B cell (primary cell): ENCODE results near the gene DKK2. TPM values are rescaled to one million over a fixed set of nuclear protein-coding genes. Genes with fewer than 3 reads are reported as not detected.

Experiments
- ATAC-seq: fragments of 200-7000 bp; cut with Tn5 transposase; one replicate; pipeline ENCODE4 v1.10.0; 2021; ENCODE audit warnings: low read depth, mild to moderate bottlenecking, moderate number of reproducible peaks, moderate library complexity
- CTCF ChIA-PET: fragments of 350-600 bp; sonication (Branson Sonifier 250); formaldehyde crosslinking; loops from one replicate; lab custom pipeline; 2021; ENCODE audit warnings: antibody characterized with exemption, inconsistent platforms; lab: Charles Lee
- POLR2A ChIA-PET: fragments of 350-600 bp; sonication (Branson Sonifier 250); formaldehyde crosslinking; loops from one replicate; lab custom pipeline; 2021; ENCODE audit warnings: antibody characterized with exemption; lab: Charles Lee
- DNase-seq: peaks from one replicate; pipeline ENCODE4 v3.0.0; 2013
- H2AFZ ChIP-seq: 2 replicates; pipeline ENCODE4 v1.6.1; 2012; ENCODE audit warnings: mild to moderate bottlenecking, low read depth, low read length; ENCODE audit not compliant: insufficient read depth, poor library complexity, severe bottlenecking
- H3K27ac ChIP-seq, 2 donors: 1 replicate in 1 of 2; 2 replicates in 1 of 2; pipeline ENCODE4 v1.5.1; 2012 to 2013; ENCODE audit warnings: low read length in 2 of 2, mild to moderate bottlenecking in 2 of 2, moderate library complexity in 1 of 2
- H3K27me3 ChIP-seq, 4 experiments: fragments of 200-600 bp in 1 of 4; sonication (generic) in 1 of 4; replicated peaks in 1 of 4; 1 replicate in 2 of 4; 2 replicates in 2 of 4; pipeline versions ENCODE4 v1.6.1 to v1.7.0; 2013 to 2016; ENCODE audit warnings: low read length in 3 of 4, mild to moderate bottlenecking in 2 of 4, mixed read lengths in 1 of 4, moderate library complexity in 1 of 4; ENCODE audit not compliant: insufficient read depth in 4 of 4, control insufficient read depth in 3 of 4; ENCODE audit errors: control extremely low read depth in 1 of 4
- H3K36me3 ChIP-seq, 2 experiments: replicated peaks in 1 of 2; 1 replicate in 1 of 2; 2 replicates in 1 of 2; pipeline versions ENCODE4 v1.6.1 to v1.7.1; 2013; ENCODE audit warnings: low read length in 1 of 2; ENCODE audit not compliant: insufficient read depth in 2 of 2, control insufficient read depth in 1 of 2; ENCODE audit errors: control extremely low read depth in 1 of 2, extremely low read depth in 1 of 2
- H3K4me1 ChIP-seq, 2 donors: fragments of 200-600 bp in 1 of 2; sonication (generic) in 1 of 2; 1 replicate in 1 of 2; 2 replicates in 1 of 2; pipeline versions ENCODE4 v1.5.1 to v1.6.1; 2013 to 2017; ENCODE audit warnings: low read length in 2 of 2; ENCODE audit not compliant: control insufficient read depth in 2 of 2, insufficient read depth in 2 of 2
- H3K4me2 ChIP-seq: replicated peaks from 2 replicates; pipeline ENCODE3; 2012; ENCODE audit warnings: mild to moderate bottlenecking, low read depth, low read length; ENCODE audit not compliant: poor library complexity, severe bottlenecking
- H3K4me3 ChIP-seq, 5 experiments: fragments of 200-600 bp in 1 of 5; sonication (generic) in 1 of 5; 1 replicate in 3 of 5; 2 replicates in 2 of 5; pipeline versions ENCODE4 v1.5.1 to v1.7.0; 2011 to 2016; ENCODE audit warnings: low read length in 4 of 5, mild to moderate bottlenecking in 4 of 5, low read depth in 2 of 5, control low read depth in 1 of 5, moderate library complexity in 1 of 5; ENCODE audit not compliant: insufficient read depth in 1 of 5; ENCODE audit errors: control extremely low read depth in 1 of 5, extremely low read depth in 1 of 5
- H3K79me2 ChIP-seq: fragments of 200-600 bp; sonication (generic); one replicate; pipeline ENCODE4 v1.6.0; 2016; ENCODE audit warnings: low read length; ENCODE audit not compliant: control insufficient read depth, insufficient read depth
- H3K9ac ChIP-seq: fragments of 200-600 bp; sonication (generic); 2 replicates; pipeline ENCODE4 v1.6.1; 2017; ENCODE audit warnings: mild to moderate bottlenecking, low read length, moderate library complexity
- H3K9me3 ChIP-seq, 3 donors: one replicate each; pipeline versions ENCODE4 v1.6.1 to v1.7.1; 2013; ENCODE audit warnings: low read length in 2 of 3; ENCODE audit not compliant: control insufficient read depth in 2 of 3, insufficient read depth in 1 of 3; ENCODE audit errors: control extremely low read depth in 1 of 3
- H4K20me1 ChIP-seq: 2 replicates; pipeline ENCODE4 v1.6.0; 2012; ENCODE audit warnings: mild to moderate bottlenecking, low read length; ENCODE audit not compliant: insufficient read depth, control insufficient read depth, poor library complexity, severe bottlenecking
- H3K27ac Mint-ChIP-seq: one replicate; pipeline ENCODE4 v1.8.0; 2021; ENCODE audit warnings: mixed read lengths
- H3K27me3 Mint-ChIP-seq: one replicate; pipeline ENCODE4 v1.8.0; 2021; ENCODE audit warnings: mixed read lengths
- H3K4me1 Mint-ChIP-seq: one replicate; pipeline ENCODE4 v1.8.0; 2021; ENCODE audit warnings: mixed read lengths
- H3K4me3 Mint-ChIP-seq: one replicate; pipeline ENCODE4 v1.8.0; 2021; ENCODE audit warnings: mixed read lengths
- H3K9me3 Mint-ChIP-seq: one replicate; pipeline ENCODE4 v1.8.0; 2022; ENCODE audit warnings: mixed read lengths; ENCODE audit not compliant: insufficient read depth
- CTCF ChIP-seq: fragments of 200-600 bp; IDR thresholded peaks from one replicate; pipeline ENCODE4 v1.8.0; 2022; ENCODE audit warnings: antibody characterized with exemption, mild to moderate bottlenecking
- EZH2 ChIP-seq: IDR thresholded peaks from 2 replicates; pipeline ENCODE4 v1.6.1; 2012; ENCODE audit warnings: borderline replicate concordance, low read depth, mild to moderate bottlenecking, moderate library complexity, low read length; ENCODE audit not compliant: insufficient read depth, poor library complexity, severe bottlenecking
- WGBS: methylation state at CpG from one replicate; pipeline ENCODE4 v1.1.5; 2013; ENCODE audit warnings: missing lambda C conversion rate; ENCODE audit not compliant: insufficient coverage; 5-methylcytosine and 5-hydroxymethylcytosine counted together
- intact Hi-C: fragments of 100-400 bp; cut with micrococcal nuclease; formaldehyde crosslinking; loops from one replicate; pipeline ENCODE4 v1.10.0; 2022
- polyA plus RNA-seq: library from polyadenylated mRNA; depleted of rRNA; stranded (reverse); fragments of >200 nt; gene quantifications from 2 replicates; pipeline ENCODE4 v1.2.3, GENCODE V29; 2012
- total RNA-seq, 2 donors: library from RNA; stranded (reverse); fragments of 120-200 nt in 1 of 2; gene quantifications; 1 replicate in 1 of 2; 2 replicates in 1 of 2; pipeline versions ENCODE4 v1.2.3 to v1.2.4, GENCODE V29; 2013 to 2022

DKK2 gene
- total and polyA plus RNA-seq, 2 donors (not counting 1 experiment from before 2014, with no cell fraction given) = not detected

GRCh38 chr4:106907216-106907615, 128.9 kb downstream of the DKK2 start:
- Mint-ChIP-seq H3K9me3 (peaks cover 2% of the 10 kb centered on the region), H3K27ac (no peak overlapping the region), H3K4me1 (no peaks in the 10 kb centered on the region), H3K27me3 (no peaks in the 10 kb centered on the region), H3K4me3 (no peak overlapping the region)
- Histone ChIP-seq H3K9ac (no peak overlapping the region), H3K4me3 (no peak overlapping the region), H3K27ac (no peak overlapping the region), H3K27me3 (no peaks in the 10 kb centered on the region), H3K36me3 (no peaks in the 10 kb centered on the region), H3K4me2 (no peak overlapping the region), H4K20me1 (no peaks in the 10 kb centered on the region), H3K4me1 (no peaks in the 10 kb centered on the region), H3K79me2 (no peaks in the 10 kb centered on the region), H3K9me3 (no peaks in the 10 kb centered on the region), H2AFZ (no peak overlapping the region)
- CTCF ChIA-PET = no interaction called here
- TF ChIP-seq EZH2 = no peak
- TF ChIP-seq CTCF = no peak
- POLR2A ChIA-PET = no interaction called here
- intact Hi-C loops = no loop called here
- 83% methylated on average over 1 of the region's 2 CpGs for WGBS
- DNase-seq (no peak), ATAC-seq (no peak)

- H3K9me3 ChIP-seq = no peaks in the 10 kb centered on the region
- no peak overlapping the region for H3K9ac ChIP-seq
- CTCF ChIA-PET = no interaction called here
- H3K27me3 Mint-ChIP-seq = no peaks in the 10 kb centered on the region
- intact Hi-C loops = no loop called here
- H3K4me1 Mint-ChIP-seq = no peaks in the 10 kb centered on the region
- no peak overlapping the region for H3K4me3 Mint-ChIP-seq
- no CpG with 5 or more reads among the region's 1 CpG for WGBS
- H3K4me3 ChIP-seq = no peak overlapping the region
- H3K27ac Mint-ChIP-seq = no peak overlapping the region
- H3K79me2 ChIP-seq = no peaks in the 10 kb centered on the region
- POLR2A ChIA-PET = no interaction called here
- H3K27me3 ChIP-seq = no peaks in the 10 kb centered on the region
- H3K9me3 Mint-ChIP-seq = peaks cover 2% of the 10 kb centered on the region
- H4K20me1 ChIP-seq = no peaks in the 10 kb centered on the region
- no peak overlapping the region for H3K4me2 ChIP-seq
- H3K36me3 ChIP-seq = no peaks in the 10 kb centered on the region
- ATAC-seq (no peak), DNase-seq (no peak)
- TF ChIP-seq CTCF = no peak
- no peak for TF ChIP-seq EZH2
- H3K27ac ChIP-seq = no peak overlapping the region
- no peaks in the 10 kb centered on the region for H3K4me1 ChIP-seq
- H2AFZ ChIP-seq = no peak overlapping the region
Observed at GRCh38 chr4:106906728-106907127, 129.4 kb downstream of the DKK2 start.
